HG03060 (cell line): ENCODE results near the gene APLP1.
"Not testable (repeated sequence)": the region's sequence is repeated elsewhere in the genome, so short reads cannot be mapped to it uniquely, and the experiment has no call there.

Experiments used
- ATAC-seq: cut with Tn5 transposase; IDR thresholded peaks from one replicate; pipeline ENCODE4 v1.9.1; 2021; ENCODE audit warnings: low read depth, moderate number of reproducible peaks; ENCODE audit not compliant: unreplicated experiment

APLP1 gene

GRCh38 chr19:35851213-35852028 is 17.0 kb upstream of the APLP1 start:
- no peak for ATAC-seq

- ATAC-seq, result no peak
Observed at GRCh38 chr19:35852029-35852780, 16.2 kb upstream of the APLP1 start, which contains the start of gene NPHS1. TSS of gene NPHS1 (minus strand) at chr19:35852504. CDS start at chr19:35851837, 667 bp downstream.

- ATAC-seq, result no peak
Observed at GRCh38 chr19:35853038-35853756, 15.2 kb upstream of the APLP1 start.

GRCh38 chr19:35856546-35857149 is 11.7 kb upstream of the APLP1 start, which contains the start of gene KIRREL2:
TSS of gene KIRREL2 (plus strand) at chr19:35856911. CDS start at chr19:35857120, 209 bp downstream.
- ATAC-seq, result no peak

- ATAC-seq, result no peak
Observed at GRCh38 chr19:35858311-35858710, 10.1 kb upstream of the APLP1 start.

GRCh38 chr19:35859414-35859813 is 9.0 kb upstream of the APLP1 start:
- no peak for ATAC-seq

GRCh38 chr19:35860436-35860817 is 7.9 kb upstream of the APLP1 start:
- no peak for ATAC-seq

GRCh38 chr19:35860818-35861639 is 7.3 kb upstream of the APLP1 start:
- no peak for ATAC-seq

GRCh38 chr19:35861640-35862160 is 6.7 kb upstream of the APLP1 start:
- ATAC-seq, result no peak

- ATAC-seq, result no peak
Observed at GRCh38 chr19:35862528-35862927, 5.8 kb upstream of the APLP1 start.

GRCh38 chr19:35863018-35863417 is 5.4 kb upstream of the APLP1 start:
- ATAC-seq, result no peak

GRCh38 chr19:35868823-35869326 is 501 bp downstream of the APLP1 start:
- ATAC-seq, result no peak

- no peak for ATAC-seq
Observed at GRCh38 chr19:35869327-35870123, 1.2 kb downstream of the APLP1 start.

GRCh38 chr19:35870124-35870736 is 1.9 kb downstream of the APLP1 start:
- ATAC-seq, result not testable (repeated sequence)

GRCh38 chr19:35870798-35871197 is 2.4 kb downstream of the APLP1 start:
- ATAC-seq, result no peak

GRCh38 chr19:35871611-35872010 is 3.2 kb downstream of the APLP1 start:
- ATAC-seq, result no peak

GRCh38 chr19:35872180-35872579 is 3.8 kb downstream of the APLP1 start:
- ATAC-seq, result no peak

- no peak for ATAC-seq
Observed at GRCh38 chr19:35874392-35874930, 6.1 kb downstream of the APLP1 start.
